Endothelial cell (in vitro differentiated cells): ENCODE results near the gene RAB1B. TPM values are rescaled to one million over a fixed set of nuclear protein-coding genes. Genes with fewer than 3 reads are reported as not detected.

Source experiments
- DNase-seq: peaks from one replicate; pipeline ENCODE4 v3.0.0; 2021; ENCODE audit warnings: low spot score
- H3K27ac Mint-ChIP-seq: one replicate; pipeline ENCODE4 v1.8.0; 2021; ENCODE audit warnings: mixed read lengths, inconsistent platforms; ENCODE audit not compliant: unreplicated experiment
- H3K27me3 Mint-ChIP-seq: one replicate; pipeline ENCODE4 v1.8.0; 2021; ENCODE audit warnings: mild to moderate bottlenecking, moderate library complexity, mixed read lengths, inconsistent platforms; ENCODE audit not compliant: unreplicated experiment
- H3K36me3 Mint-ChIP-seq: one replicate; pipeline ENCODE4 v1.8.0; 2021; ENCODE audit warnings: mild to moderate bottlenecking, low read depth, mixed read lengths, inconsistent platforms; ENCODE audit not compliant: unreplicated experiment
- H3K4me1 Mint-ChIP-seq: one replicate; pipeline ENCODE4 v1.8.0; 2021; ENCODE audit warnings: mild to moderate bottlenecking, mixed read lengths, inconsistent platforms; ENCODE audit not compliant: unreplicated experiment
- H3K4me3 Mint-ChIP-seq: one replicate; pipeline ENCODE4 v1.8.0; 2021; ENCODE audit warnings: mild to moderate bottlenecking, mixed read lengths, inconsistent platforms; ENCODE audit not compliant: unreplicated experiment
- H3K9me3 Mint-ChIP-seq: one replicate; pipeline ENCODE4 v1.8.0; 2021; ENCODE audit warnings: mixed read lengths, inconsistent platforms; ENCODE audit not compliant: unreplicated experiment
- CTCF ChIP-seq: fragments of 200-600 bp; sonication (generic); IDR thresholded peaks from one replicate; pipeline ENCODE4 v1.5.0; 2021; ENCODE audit warnings: antibody characterized with exemption; ENCODE audit not compliant: unreplicated experiment
- total RNA-seq: library from RNA; stranded (reverse); fragmentation: NEBNext Ultra II Directional; extraction: Animal tissue kit (Norgen Biotek cat#: 25700); gene quantifications from one replicate; pipeline ENCODE4 v1.2.1, GENCODE V29; 2021; ENCODE audit not compliant: unreplicated experiment

Gene RAB1B
- total RNA-seq, 1 donor from 2014 or later = 189 TPM

GRCh38 chr11:66261578-66261977 is 6.9 kb upstream of the RAB1B start:
- H3K4me1 Mint-ChIP-seq = peaks cover 14% of the 10 kb centered on the region
- H3K27me3 Mint-ChIP-seq = peaks cover 7% of the 10 kb centered on the region
- TF ChIP-seq CTCF = no peak
- no peak overlapping the region for H3K4me3 Mint-ChIP-seq
- H3K9me3 Mint-ChIP-seq = no peaks in the 10 kb centered on the region
- no peak overlapping the region for H3K27ac Mint-ChIP-seq
- DNase-seq = no peak
- peaks cover 20% of the 10 kb centered on the region for H3K36me3 Mint-ChIP-seq

- Mint-ChIP-seq H3K4me3 (no peak overlapping the region), H3K27ac (peak overlapping the region; percentile 36), H3K27me3 (peaks cover 11% of the 10 kb centered on the region), H3K4me1 (peaks cover 9% of the 10 kb centered on the region), H3K36me3 (peaks cover 20% of the 10 kb centered on the region), H3K9me3 (no peaks in the 10 kb centered on the region)
- no peak for DNase-seq
- TF ChIP-seq CTCF = no peak
Observed at GRCh38 chr11:66262191-66262590, 6.2 kb upstream of the RAB1B start.

GRCh38 chr11:66262696-66263095 is 5.7 kb upstream of the RAB1B start:
- no peak for TF ChIP-seq CTCF
- Mint-ChIP-seq H3K36me3 (peaks cover 20% of the 10 kb centered on the region), H3K27me3 (peaks cover 11% of the 10 kb centered on the region), H3K27ac (no peak overlapping the region), H3K4me3 (no peak overlapping the region), H3K4me1 (peaks cover 9% of the 10 kb centered on the region), H3K9me3 (no peaks in the 10 kb centered on the region)
- no peak for DNase-seq

- Mint-ChIP-seq H3K27ac (no peak overlapping the region), H3K27me3 (peaks cover 12% of the 10 kb centered on the region), H3K4me3 (no peak overlapping the region), H3K36me3 (peaks cover 20% of the 10 kb centered on the region), H3K9me3 (no peaks in the 10 kb centered on the region), H3K4me1 (peaks cover 12% of the 10 kb centered on the region)
- no peak for TF ChIP-seq CTCF
- no peak for DNase-seq
Observed at GRCh38 chr11:66263231-66263630, 5.2 kb upstream of the RAB1B start.

GRCh38 chr11:66263785-66264184 is 4.7 kb upstream of the RAB1B start:
- Mint-ChIP-seq H3K9me3 (no peaks in the 10 kb centered on the region), H3K36me3 (peaks cover 20% of the 10 kb centered on the region), H3K27ac (no peak overlapping the region), H3K4me3 (no peak overlapping the region), H3K4me1 (peaks cover 12% of the 10 kb centered on the region), H3K27me3 (peaks cover 14% of the 10 kb centered on the region)
- TF ChIP-seq CTCF = no peak
- DNase-seq = no peak
